ENCODE data around the gene GSE1. TPM values are rescaled to one million over a fixed set of nuclear protein-coding genes. Genes with fewer than 3 reads are reported as not detected.

Gene GSE1
- total RNA-seq, 1 donor from 2014 or later = 80.8 TPM

GRCh38 chr16:85568519-85568918, 44.6 kb upstream of the GSE1 start:
- Histone ChIP-seq H3K27me3 (no peaks in the 10 kb centered on the region), H3K9me3 (no peaks in the 10 kb centered on the region), H3K4me1 (peaks cover 70% of the 10 kb centered on the region), H3K36me3 (no peaks in the 10 kb centered on the region), H3K27ac (peak overlapping the region; percentile 57), H3K4me3 (no peak overlapping the region)
- TF ChIP-seq CTCF (IDR thresholded peaks at IDR 0.05) = no peak
- TF ChIP-seq POLR2AphosphoS5 (IDR thresholded peaks at IDR 0.05; ENCODE audit: insufficient read depth in 1 of 2, low read depth in 1 of 2) = no peak
- TF ChIP-seq POLR2A (IDR thresholded peaks at IDR 0.05) = no peak
- intact Hi-C loops (cut with DNase I) = no loop called here
- DNase-seq (ENCODE audit: extremely low spot score in 2 of 2) = no peak

- Histone ChIP-seq H3K36me3 (no peaks in the 10 kb centered on the region), H3K9me3 (no peaks in the 10 kb centered on the region), H3K4me1 (peaks cover 70% of the 10 kb centered on the region), H3K27me3 (no peaks in the 10 kb centered on the region), H3K4me3 (no peak overlapping the region), H3K27ac (peak overlapping the region; percentile 57)
- TF ChIP-seq POLR2A (IDR thresholded peaks at IDR 0.05) (no peak), CTCF (IDR thresholded peaks at IDR 0.05) (no peak), POLR2AphosphoS5 (IDR thresholded peaks at IDR 0.05; ENCODE audit: insufficient read depth in 1 of 2, low read depth in 1 of 2) (no peak)
- no peak for DNase-seq (ENCODE audit: extremely low spot score in 2 of 2)
- intact Hi-C loops (cut with DNase I) = no loop called here
These were observed 44.0 kb upstream of the GSE1 start for GRCh38 chr16:85569039-85569614.

- no peak for DNase-seq (ENCODE audit: extremely low spot score in 2 of 2)
- TF ChIP-seq POLR2AphosphoS5 (IDR thresholded peaks at IDR 0.05; ENCODE audit: insufficient read depth in 1 of 2, low read depth in 1 of 2) = no peak
- no peaks in the 10 kb centered on the region for H3K27me3 ChIP-seq
- no peaks in the 10 kb centered on the region for H3K36me3 ChIP-seq
- H3K9me3 ChIP-seq = no peaks in the 10 kb centered on the region
- no peak overlapping the region for H3K4me3 ChIP-seq
- intact Hi-C loops (cut with DNase I) = no loop called here
- H3K4me1 ChIP-seq = peaks cover 74% of the 10 kb centered on the region
- no peak overlapping the region for H3K27ac ChIP-seq
These were observed 43.4 kb upstream of the GSE1 start for GRCh38 chr16:85569615-85570212.

- H3K27me3 ChIP-seq = no peaks in the 10 kb centered on the region
- no peaks in the 10 kb centered on the region for H3K9me3 ChIP-seq
- H3K4me3 ChIP-seq = no peak overlapping the region
- intact Hi-C loops (cut with DNase I) = no loop called here
- DNase-seq (ENCODE audit: extremely low spot score in 2 of 2) = no peak
- TF ChIP-seq POLR2A (IDR thresholded peaks at IDR 0.05) = no peak
- no peak for TF ChIP-seq CTCF (IDR thresholded peaks at IDR 0.05)
- no peak for TF ChIP-seq POLR2AphosphoS5 (IDR thresholded peaks at IDR 0.05; ENCODE audit: insufficient read depth in 1 of 2, low read depth in 1 of 2)
- H3K36me3 ChIP-seq = no peaks in the 10 kb centered on the region
- H3K27ac ChIP-seq = no peak overlapping the region
- peaks cover 79% of the 10 kb centered on the region for H3K4me1 ChIP-seq
These were observed 42.8 kb upstream of the GSE1 start for GRCh38 chr16:85570213-85570734.

- no peaks in the 10 kb centered on the region for H3K36me3 ChIP-seq
- no peak for TF ChIP-seq CTCF (IDR thresholded peaks at IDR 0.05)
- no peak for TF ChIP-seq POLR2A (IDR thresholded peaks at IDR 0.05)
- no peak overlapping the region for H3K4me3 ChIP-seq
- no peak for DNase-seq (ENCODE audit: extremely low spot score in 2 of 2)
- H3K9me3 ChIP-seq = no peaks in the 10 kb centered on the region
- H3K27ac ChIP-seq = peak overlapping the region; percentile 63
- H3K27me3 ChIP-seq = no peaks in the 10 kb centered on the region
- intact Hi-C loops (cut with DNase I) = no loop called here
- peaks cover 76% of the 10 kb centered on the region for H3K4me1 ChIP-seq
These were observed 42.2 kb upstream of the GSE1 start for GRCh38 chr16:85570735-85571562.
